ENCODE data around the gene NOVA2.
"Not testable (repeated sequence)": the region's sequence is repeated elsewhere in the genome, so short reads cannot be mapped to it uniquely, and the experiment has no call there.

The NOVA2 gene

DNA sequence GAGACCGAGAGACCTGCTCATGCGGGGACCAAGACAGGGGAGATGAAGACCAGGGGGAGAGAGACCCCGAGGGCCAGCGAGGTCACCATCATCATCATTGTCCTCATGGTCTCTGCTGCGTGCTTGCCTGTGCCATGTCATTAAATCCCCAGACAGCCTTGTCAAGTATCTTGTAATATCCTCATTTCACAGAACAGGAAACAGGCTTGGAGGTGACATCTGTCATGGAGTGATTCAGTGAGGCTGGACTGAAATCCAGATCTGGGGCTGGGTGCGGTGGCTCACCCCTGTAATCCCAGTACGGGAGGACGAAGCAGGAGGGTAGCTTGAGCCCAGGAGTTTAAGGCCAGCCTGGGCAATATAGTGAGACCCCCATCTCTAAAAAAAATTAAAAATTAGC, 53.2 kb downstream of the NOVA2 start:
- DNase-seq: no peak

DNA sequence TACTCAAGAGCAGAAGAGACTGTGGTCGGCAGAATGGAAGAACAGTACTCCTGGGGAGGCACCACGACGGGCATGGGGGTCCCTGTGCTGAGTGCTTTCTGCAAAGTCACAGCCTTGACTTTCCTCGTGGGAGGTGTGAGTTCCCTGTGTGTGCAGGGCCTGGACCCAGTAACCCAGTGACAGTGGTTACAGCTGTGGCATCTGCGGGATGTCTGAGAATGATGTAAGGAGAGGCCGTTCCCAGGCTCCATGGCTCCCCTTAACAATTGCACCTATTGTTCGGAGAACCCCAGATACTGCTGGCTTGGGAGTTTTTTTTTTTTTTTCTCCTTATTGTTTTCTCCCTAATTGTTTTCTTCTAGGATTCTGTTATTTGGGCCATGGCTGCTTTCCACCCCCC, 54.0 kb downstream of the NOVA2 start:
- DNase-seq: no peak

- no peak for DNase-seq
Measured at GRCh38 chr19:45918721-45919120, 54.9 kb downstream of the NOVA2 start.

DNA sequence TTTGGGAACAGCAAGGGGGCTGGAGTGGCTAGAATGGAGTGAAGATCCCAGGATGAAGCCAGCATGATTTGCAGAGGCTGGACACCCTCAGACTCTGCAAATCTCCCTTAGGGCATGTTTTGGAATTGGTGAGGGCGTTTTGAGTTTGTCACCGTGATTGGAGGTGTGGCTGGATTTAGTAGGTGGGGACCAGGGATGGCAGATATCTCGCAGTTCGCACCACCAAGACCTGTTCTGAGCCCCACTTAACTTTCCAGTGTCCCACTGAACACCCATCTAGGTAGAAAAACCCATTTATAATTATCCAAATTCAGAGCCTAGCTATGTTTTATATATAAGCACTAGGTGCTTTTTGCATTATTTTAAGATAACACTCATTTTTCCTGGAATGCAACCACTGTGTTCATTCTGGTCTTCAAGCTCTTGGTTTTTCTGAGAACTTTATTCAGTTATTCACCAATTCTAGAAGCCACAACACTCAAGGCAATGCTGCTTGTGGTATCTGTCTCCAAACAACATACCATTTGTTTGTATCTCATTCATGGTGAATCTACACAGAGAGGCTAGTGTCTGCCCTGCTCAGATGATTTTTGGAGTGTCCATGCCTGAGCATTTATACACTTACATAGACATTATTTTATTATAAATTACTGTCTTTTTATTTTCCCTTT, 56.1 kb downstream of the NOVA2 start:
- no peak for DNase-seq

- peak in 1 of 2 experiments; percentile 28 for DNase-seq
Measured at GRCh38 chr19:45913874-45914830, 59.5 kb downstream of the NOVA2 start, which contains the start of gene NANOS2. Gene NANOS2, minus strand, starts transcription at chr19:45914778. Its CDS starts 85 bp downstream, at chr19:45914693.

- DNase-seq: no peak
Measured at GRCh38 chr19:45911291-45911690, 62.4 kb downstream of the NOVA2 start.

GRCh38 chr19:45908956-45909355, 64.7 kb downstream of the NOVA2 start:
- DNase-seq: no peak

DNA sequence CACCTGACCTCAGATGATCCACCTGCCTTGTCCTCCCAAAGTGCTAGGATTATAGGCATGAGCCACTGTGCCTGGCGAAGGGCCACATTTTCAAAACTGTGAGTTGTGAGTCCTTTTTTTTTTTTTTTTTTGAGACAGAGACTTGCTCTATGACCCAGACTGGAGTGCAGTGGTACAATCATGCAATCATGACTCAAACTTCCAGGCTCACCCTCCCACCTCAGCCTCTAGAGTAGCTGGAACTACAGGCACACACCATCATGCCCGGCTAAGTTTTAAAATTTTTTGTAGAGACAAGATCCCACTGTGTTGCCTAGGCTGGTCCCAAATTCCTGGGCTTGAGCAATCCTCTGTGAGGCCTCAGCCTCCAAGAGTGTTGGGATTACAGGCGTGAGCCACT, 67.4 kb downstream of the NOVA2 start:
- DNase-seq: no peak

DNA sequence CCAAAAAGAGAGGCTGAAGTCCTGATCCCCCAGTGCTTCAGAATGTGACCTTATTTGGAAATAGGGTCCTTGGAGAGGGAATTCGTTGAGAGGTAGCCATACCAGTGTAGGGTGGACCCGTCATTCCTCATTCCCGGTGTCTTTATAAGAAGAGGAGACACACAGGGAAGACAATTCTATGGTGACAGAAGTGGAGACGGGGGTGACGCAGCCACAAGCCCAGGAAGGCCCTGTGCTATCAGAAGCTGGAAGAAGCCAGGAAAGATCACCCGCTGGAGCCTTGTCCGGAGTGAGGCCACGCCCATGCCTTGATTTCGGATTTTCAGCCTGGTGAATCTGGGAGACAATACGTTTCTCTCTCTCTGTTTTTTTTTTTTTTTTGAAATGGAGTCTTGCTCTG, 68.7 kb downstream of the NOVA2 start:
- DNase-seq: no peak

DNA sequence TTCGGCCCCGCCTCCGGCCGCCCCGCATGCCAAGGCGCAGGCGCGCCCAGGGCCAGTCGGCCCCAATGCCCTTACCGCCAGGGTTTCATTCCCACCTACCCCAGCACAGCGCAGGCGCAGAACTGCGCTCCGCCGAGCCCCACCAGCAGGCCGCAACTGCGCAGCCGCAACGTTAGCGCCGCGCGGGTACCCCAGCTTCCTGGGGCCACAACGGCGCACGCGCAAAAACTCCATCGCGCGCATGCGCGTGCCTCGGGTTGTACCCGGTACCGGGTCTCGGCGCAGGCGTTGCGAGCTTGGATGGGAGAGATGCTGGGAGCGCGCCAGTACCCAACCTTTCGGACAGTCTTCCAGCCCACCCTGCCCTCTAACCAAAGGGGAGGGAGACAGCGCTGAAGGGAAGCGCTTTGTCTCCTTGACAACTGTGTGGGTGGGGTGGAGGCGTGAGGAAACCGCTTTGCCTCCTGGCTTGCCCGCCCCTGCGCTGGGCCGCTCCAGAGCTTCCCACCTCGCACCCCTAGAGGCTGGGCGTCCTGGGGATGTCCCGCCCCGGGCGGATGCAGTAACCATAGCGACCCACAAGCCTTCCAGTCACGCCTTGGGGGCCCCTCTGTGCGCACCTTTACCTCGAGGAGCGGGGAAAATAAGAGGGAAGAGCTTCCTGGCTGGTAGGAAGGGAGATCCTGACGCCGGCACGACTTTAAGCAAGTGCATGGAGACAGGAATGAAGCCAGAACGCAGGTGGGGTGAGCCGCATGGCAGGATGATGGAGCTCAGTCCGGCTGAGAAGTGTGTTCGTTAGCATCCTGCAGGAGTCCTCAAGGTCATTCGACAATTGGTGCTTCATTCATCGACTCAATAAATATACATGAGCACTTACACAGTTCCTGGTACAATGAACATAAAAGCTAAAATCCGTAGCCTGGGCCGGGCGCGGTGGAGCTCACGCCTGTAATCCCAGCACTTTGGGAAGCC, 70.7 kb downstream of the NOVA2 start:
- peak; percentile 97 to 100 for DNase-seq

DNA sequence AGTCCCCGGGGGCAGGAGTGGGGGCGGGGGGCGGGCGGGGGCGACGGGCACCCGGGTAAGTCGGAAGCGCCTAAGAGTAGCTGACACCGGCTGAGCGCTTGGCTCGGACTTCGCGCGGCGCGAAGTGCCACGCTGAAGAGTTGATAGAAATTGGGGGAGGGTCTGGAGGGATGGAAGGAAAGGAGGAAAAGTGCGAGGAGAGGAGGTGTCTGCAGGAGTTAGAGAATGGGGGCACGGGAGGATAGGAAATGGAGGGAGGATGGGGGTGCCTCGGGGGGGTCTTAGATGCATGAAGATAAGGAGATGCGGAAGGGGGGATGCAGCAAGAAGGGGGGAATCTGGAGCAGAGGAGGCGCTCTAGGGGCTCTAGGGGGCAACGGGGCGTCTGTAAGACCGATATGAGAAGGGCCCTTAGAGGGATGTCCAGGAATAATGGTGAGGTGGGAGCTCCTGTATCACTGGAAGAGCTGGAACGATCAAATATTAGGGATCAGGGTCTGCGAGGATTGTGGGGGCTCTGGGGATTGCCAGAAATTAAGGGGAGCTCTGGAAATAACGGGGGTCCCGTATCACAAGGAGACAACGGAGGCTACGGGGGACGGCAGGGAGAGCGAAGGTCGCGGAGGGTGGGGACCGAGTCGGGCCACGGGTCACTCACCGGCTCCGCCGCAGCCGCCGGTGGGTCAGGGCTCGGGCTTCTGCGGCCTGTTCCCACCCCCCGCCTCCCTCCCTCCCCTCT, 71.6 kb downstream of the NOVA2 start, which contains the start of gene MYPOP:
MYPOP (minus strand) TSS at position 702 of the 739 bp plus-strand sequence. CDS start 840 bp downstream, outside the sequence.
- no peak for DNase-seq

DNA sequence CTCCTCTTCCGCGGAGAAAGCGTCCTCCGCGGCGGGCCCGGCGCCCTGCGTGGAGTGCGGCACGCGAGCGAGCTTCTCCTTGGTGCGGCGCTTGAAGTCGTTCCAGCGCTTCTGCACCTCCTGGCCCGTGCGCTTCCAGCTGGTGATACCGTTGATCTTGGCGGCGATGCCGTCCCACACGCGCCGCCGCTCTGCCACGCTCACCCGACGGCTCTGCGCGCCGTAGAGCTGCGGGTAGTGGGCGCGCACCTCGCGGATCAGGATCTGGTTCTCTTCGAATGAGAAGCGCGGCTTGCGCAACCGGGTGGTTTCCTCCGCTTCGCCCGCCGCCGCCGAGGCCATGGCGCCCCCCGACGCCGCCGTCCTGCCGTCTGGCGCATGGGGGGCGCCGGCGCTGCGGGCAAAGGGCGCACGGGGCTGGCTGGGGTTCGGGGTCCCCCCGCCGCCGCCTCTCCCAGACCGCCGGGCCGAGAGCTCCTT, 72.2 kb downstream of the NOVA2 start:
- DNase-seq: peak in 1 of 2 experiments; percentile 31

- no peak for DNase-seq
Measured at GRCh38 chr19:45900738-45901431, 72.8 kb downstream of the NOVA2 start.

GRCh38 chr19:45899919-45900589, 73.6 kb downstream of the NOVA2 start:
- DNase-seq: no peak

DNA sequence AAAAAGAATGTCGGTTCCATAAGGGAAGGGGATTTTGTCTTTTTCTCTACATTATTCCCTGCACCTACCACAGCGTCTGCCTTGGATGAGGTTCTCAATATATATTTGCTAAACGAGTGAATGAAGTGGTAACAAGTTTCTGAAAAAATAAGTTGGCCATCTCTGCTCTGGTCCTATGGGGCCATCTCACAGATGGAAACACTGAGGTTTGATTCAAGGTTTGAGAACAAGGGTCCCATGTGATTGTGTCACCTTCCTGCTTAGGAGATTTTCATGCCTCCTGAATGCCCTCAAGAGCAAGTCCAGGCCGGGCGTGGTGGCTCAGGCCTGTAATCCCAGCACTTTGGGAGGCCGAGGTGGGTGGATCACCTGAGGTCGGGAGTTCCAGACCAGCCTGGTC, 74.4 kb downstream of the NOVA2 start:
- no peak for DNase-seq

GRCh38 chr19:45897261-45897812, 76.3 kb downstream of the NOVA2 start:
- no peak for DNase-seq

GRCh38 chr19:45895983-45896599, 77.6 kb downstream of the NOVA2 start:
- DNase-seq: not testable (repeated sequence)

DNA sequence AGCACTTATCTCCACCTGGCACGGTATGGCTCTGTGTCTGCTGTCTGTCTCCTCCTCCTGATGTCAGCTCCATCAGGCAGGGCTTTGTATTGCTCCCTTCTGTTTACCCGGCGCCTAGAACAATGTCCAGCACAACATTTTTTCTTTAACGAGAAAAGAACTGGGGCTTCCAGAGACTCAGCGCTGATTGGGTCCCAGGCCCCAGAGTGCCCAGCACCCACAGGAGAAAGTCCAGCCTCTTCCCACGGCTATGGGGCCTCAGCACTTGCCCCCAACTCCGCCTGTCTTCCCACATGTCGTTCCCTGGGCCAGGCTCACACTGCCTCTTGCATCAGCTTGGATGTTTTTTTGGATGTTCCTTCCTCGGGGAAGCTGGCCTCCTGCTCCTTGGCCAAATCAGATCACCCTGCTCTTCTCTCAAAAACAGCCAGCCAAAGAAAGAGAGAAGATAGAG, 78.1 kb downstream of the NOVA2 start:
- DNase-seq: no peak

DNA sequence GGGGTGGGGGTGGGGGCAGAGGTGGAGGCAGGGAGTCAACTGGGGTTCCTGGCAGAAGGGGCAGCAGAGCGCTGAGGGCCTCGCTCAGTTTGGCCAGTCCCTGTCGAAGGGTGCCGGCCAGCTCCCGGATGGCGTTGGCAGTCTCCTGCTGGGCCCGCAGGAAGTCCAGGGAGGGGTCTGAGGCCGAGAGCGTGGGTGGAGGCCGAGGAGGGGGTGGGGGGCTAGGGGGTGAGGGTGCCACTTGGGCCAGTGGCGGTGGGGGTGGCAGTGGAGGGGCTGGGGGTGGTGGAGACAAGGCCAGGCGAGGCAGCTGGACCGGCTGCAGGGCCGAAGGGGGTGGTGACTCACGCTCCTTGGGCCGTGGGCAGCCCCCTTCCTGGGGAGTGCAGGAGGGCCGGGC, 82.8 kb downstream of the NOVA2 start:
- DNase-seq: no peak
